ENCODE results near the gene ZBED6. TPM values are rescaled to one million over a fixed set of nuclear protein-coding genes. Genes with fewer than 3 reads are reported as not detected.

ZBED6 gene
- total and polyA plus RNA-seq, 9 of the 15 experiments (the other 6 are each of a cell fraction or from before 2014, with no cell fraction given) = 0.21 to 16.6 (median 5.0) TPM

- Histone ChIP-seq H3K27me3 (ENCODE audit: control insufficient read depth in 2 of 2, insufficient read depth in 2 of 2, low read length in 2 of 2) (no peaks in the 10 kb centered on the region; a peak in 1 of 5 replicates), H3K4me1 (replicated peaks in 1 of 2; ENCODE audit: control insufficient read depth in 2 of 2, insufficient read depth in 2 of 2, low read length in 2 of 2) (peaks cover 2 to 3% of the 10 kb centered on the region in 2 experiments; a peak in 4 of 5 replicates), H3K9me3 (replicated peaks; ENCODE audit: control insufficient read depth, insufficient read depth, low read depth, low read length) (no peaks in the 10 kb centered on the region), H3K36me3 (ENCODE audit: control insufficient read depth, insufficient read depth, low read length) (no peaks in the 10 kb centered on the region), H3K9ac (ENCODE audit: insufficient read depth in 1 of 2, low read depth in 2 of 2, low read length in 2 of 2) (no peak overlapping the region), H3K4me2 (ENCODE audit: insufficient read depth, low read length) (no peak overlapping the region), H3K9me1 (ENCODE audit: control insufficient read depth, insufficient read depth, low read length) (no peaks in the 10 kb centered on the region), H4K20me1 (replicated peaks; ENCODE audit: control insufficient read depth, insufficient read depth, low read length) (no peaks in the 10 kb centered on the region), H3K27ac (ENCODE audit: extremely low read depth, low read depth, low read length) (no peak overlapping the region), H3K79me2 (ENCODE audit: control insufficient read depth, insufficient read depth, low read length) (no peaks in the 10 kb centered on the region), H2AFZ (ENCODE audit: low read depth, low read length) (no peak overlapping the region; the same call in 1 of the 2 replicates), H3K4me3 (no peak overlapping the region)
- intact Hi-C loops (cut with micrococcal nuclease) (no loop called here), in situ Hi-C loops (cut with MboI) (no loop called here)
- POLR2A ChIA-PET = interaction anchor here (1.0 kb wide), 1 partner anchor 20 kb away, joined by 3 read pairs; no protein-coding TSS in a partner anchor
- DNase-seq (ENCODE audit: extremely low read depth in 1 of 4, low spot score in 3 of 4) (no peak), ATAC-seq (peak; percentile 25), FAIRE-seq (no peak)
- BruUV-seq (replicated peaks) = no TSS peak
- 47% methylated on average over 3 of the region's 3 CpGs for WGBS (ENCODE audit: insufficient coverage, low coverage, missing lambda C conversion rate)
- CTCF ChIA-PET (ENCODE audit: low intra/inter-chr PET ratio) = no interaction called here
- TF ChIP-seq SMARCB1 (IDR thresholded peaks at IDR 0.05; ENCODE audit: insufficient read length, low read depth) (no peak), FOXP1 (CRISPR knock-in tag; IDR thresholded peaks at IDR 0.05) (no peak), NFYB (IDR thresholded peaks at IDR 0.05; ENCODE audit: extremely low read depth, insufficient read length) (no peak), ATF1 (CRISPR knock-in tag; IDR thresholded peaks at IDR 0.05) (no peak), ATF1 (tag; IDR thresholded peaks at IDR 0.05) (no peak), RREB1 (CRISPR knock-in tag; IDR thresholded peaks at IDR 0.05) (no peak), ZNF197 (CRISPR knock-in tag; IDR thresholded peaks at IDR 0.05; ENCODE audit: low read depth) (no peak), PATZ1 (CRISPR knock-in tag; IDR thresholded peaks at IDR 0.05; ENCODE audit: borderline replicate concordance) (no peak), NR1H2 (CRISPR knock-in tag; IDR thresholded peaks at IDR 0.05) (no peak)
- TF ChIP-seq, protein P1, sequence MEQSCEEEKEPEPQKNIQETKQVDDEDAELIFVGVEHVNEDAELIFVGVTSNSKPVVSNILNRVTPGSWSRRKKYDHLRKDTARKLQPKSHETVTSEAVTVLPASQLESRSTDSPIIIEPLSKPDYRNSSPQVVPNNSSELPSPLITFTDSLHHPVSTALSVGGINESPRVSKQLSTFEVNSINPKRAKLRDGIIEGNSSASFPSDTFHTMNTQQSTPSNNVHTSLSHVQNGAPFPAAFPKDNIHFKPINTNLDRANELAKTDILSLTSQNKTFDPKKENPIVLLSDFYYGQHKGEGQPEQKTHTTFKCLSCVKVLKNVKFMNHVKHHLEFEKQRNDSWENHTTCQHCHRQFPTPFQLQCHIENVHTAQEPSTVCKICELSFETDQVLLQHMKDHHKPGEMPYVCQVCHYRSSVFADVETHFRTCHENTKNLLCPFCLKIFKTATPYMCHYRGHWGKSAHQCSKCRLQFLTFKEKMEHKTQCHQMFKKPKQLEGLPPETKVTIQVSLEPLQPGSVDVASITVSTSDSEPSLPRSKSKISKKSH (CRISPR knock-in tag; IDR thresholded peaks at IDR 0.05) = no peak
- TF ChIP-seq, protein P2, sequence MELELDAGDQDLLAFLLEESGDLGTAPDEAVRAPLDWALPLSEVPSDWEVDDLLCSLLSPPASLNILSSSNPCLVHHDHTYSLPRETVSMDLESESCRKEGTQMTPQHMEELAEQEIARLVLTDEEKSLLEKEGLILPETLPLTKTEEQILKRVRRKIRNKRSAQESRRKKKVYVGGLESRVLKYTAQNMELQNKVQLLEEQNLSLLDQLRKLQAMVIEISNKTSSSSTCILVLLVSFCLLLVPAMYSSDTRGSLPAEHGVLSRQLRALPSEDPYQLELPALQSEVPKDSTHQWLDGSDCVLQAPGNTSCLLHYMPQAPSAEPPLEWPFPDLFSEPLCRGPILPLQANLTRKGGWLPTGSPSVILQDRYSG (tag; conservative IDR thresholded peaks at IDR 0.05; ENCODE audit: low read depth) = no peak
Measured at GRCh38 chr1:203789966-203790365, 5.5 kb upstream of the ZBED6 start.

Measured in K562 (cell line).